CD4-positive, alpha-beta T cell treated with Interleukin-15 for 4 hours (primary cell): ENCODE data around the gene VNN1.
"Not testable (repeated sequence)": the region's sequence is repeated elsewhere in the genome, so short reads cannot be mapped to it uniquely, and the experiment has no call there.

Experiments
- DNase-seq: peaks from one replicate; pipeline ENCODE4 v3.0.0-alpha.2; 2020; ENCODE audit warnings: low spot score

The VNN1 gene

GRCh38 chr6:132719736-132720448 lies 6.0 kb upstream of the VNN1 start:
- DNase-seq = no peak

DNA sequence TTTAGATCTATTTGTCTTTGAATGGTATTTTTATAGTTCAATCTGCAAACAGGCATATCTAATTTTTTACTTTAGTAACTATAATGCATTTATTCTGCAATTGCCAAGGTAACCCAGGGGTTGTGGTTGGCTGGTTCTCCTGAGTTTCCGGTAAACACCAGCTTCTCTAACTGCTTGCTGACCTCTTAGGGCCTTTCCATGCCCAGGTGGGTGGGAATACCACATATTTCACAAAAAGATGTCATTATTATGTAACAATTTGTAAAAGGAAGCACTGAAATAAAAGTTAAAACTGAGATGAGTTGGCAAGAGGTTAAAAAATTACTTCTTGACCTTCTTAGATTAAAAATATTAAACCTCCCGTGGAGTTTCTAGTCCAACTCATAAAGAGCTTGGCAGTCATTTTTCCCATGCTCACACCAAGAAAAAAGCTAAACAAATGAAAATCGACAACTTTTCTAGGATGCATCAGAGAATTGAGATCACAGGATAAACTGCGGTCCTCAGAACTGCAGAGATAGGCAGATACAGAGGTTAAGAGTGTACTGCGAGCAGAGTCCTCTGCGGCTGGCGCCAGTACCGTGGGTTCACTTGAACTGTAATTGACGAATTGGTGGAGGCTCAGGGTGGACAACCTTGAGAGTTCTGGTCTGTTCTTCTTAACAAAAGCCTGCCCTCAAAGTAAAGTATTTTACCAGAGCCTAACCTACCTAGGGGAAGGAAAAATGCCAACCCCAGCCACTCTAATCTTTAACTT lies 2.2 kb upstream of the VNN1 start:
- no peak for DNase-seq

DNA sequence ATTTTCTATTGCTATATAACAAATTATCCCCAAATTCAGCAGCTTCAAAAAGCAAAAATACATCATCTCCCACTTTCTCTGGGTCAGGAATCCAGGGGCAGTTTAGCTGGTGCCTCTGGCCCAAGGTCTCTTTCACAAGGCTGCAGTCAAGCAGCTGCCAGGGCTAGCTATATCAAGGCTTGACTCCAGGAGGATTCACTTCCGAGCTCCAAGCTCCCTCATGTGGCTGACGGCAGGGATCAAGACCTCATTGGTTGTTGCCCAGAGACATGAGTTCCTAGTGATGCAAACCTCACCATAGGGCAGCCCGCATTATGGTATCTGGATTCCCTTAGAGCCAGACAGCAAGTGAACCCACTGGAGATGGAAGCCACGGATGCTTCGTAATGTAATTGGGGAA lies 1.3 kb upstream of the VNN1 start:
- DNase-seq = no peak

- no peak for DNase-seq
Measured at GRCh38 chr6:132714160-132714559, 305 bp upstream of the VNN1 start.

- DNase-seq = no peak
Measured at GRCh38 chr6:132712366-132712765, 1.5 kb downstream of the VNN1 start.

GRCh38 chr6:132708771-132709170 lies 5.1 kb downstream of the VNN1 start:
- DNase-seq = no peak

GRCh38 chr6:132708002-132708401 lies 5.9 kb downstream of the VNN1 start:
- DNase-seq = no peak

- not testable (repeated sequence) for DNase-seq
Measured at GRCh38 chr6:132706756-132707155, 7.1 kb downstream of the VNN1 start.

DNA sequence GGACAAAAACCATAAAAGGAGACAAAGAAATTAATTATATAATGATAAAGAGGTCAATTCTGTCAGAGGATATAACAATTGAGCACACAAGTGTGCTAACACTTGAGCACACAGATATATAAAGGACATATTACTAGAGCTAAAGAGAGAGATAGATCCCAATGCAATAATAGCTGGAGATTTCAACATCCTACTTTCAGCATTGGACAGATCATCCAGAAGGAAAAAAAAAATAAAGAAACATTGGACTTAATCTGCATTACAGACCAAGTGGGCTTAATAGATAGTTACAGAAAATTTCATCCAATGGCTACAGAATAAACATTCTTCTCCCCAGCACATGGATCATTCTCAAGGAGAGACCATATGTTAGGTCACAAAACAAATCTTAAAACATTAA lies 9.9 kb downstream of the VNN1 start:
- DNase-seq = no peak

DNA sequence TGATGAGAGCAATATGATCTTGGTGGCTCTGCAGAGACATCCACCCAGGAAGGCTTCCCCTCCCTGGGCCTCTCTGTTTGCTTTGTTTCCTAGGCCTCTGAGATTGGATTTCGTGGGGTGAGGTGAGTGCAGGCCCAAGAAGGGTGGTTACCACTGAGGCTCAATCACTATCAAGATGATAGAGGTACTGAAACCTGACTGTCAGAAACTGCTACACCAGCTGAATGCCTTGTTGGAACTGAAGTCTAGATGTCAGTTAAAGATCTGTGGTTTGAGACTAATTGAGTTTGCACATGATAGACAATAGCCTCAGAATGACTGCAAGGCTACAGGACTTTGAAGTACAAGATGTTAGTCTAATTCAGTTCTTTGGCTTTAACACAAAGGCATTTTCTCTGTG lies 15.2 kb downstream of the VNN1 start:
- no peak for DNase-seq

DNA sequence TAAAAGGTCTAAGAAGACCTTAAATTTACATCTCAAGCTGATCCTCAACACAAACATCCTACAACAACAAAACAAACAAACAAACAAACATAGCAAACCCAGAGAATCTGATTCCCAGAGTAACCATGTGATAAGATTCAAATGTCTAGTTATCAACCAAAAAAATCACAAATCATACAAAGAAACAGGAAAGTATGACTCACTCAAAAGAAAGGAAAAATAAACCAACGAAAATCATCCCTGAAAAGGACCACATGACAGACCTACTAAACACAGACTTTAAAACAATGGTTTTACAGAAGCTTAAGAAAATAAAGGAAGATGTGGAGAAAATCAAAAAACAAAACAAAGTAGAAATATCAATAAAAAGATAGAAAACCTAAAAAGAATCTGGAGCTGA lies 18.1 kb downstream of the VNN1 start:
- DNase-seq = no peak

GRCh38 chr6:132693478-132693877 lies 20.4 kb downstream of the VNN1 start:
- no peak for DNase-seq

GRCh38 chr6:132690678-132691077 lies 23.2 kb downstream of the VNN1 start:
- DNase-seq = no peak

GRCh38 chr6:132687306-132687705 lies 26.5 kb downstream of the VNN1 start:
- no peak for DNase-seq

- DNase-seq = no peak
Measured at GRCh38 chr6:132686531-132686930, 27.3 kb downstream of the VNN1 start.

DNA sequence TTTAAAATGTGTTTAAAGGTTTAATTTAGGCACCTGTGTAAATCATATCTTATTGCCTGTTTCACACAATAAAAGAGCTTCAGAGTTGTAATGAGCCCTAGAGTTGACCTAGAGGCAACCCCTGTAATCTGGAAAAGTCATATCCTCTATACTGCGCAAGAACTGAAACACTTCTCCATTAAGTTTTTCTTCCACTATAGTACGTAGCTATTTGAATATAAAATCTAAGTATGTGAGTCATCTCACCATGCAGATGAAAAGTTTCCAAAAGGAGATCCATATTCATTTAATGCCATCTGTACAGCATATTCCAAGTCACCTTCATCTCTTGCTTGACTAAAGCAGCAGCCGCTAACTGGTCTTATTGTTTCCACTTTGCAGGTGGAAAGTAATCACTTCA lies 28.8 kb downstream of the VNN1 start:
- no peak for DNase-seq

GRCh38 chr6:132684272-132684671 lies 29.6 kb downstream of the VNN1 start:
- no peak for DNase-seq

DNA sequence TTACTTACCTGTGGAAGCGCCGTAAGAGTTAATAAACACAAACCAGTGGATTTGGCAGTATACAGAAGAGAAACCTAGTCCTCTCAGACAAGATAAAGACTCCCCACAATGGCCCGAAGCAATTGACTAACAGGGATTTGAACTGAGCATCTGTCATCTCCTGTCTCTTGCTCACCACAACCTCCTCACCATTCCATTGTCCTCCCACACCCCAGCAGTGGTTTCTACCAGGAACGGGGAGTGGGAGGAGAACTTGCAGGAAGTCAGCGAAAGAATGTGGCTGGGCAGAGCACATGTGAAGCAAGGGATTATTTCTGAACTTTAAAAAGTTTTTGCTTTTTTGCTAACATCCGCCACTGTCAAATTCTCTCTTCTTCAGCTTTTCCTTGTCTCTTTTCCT lies 30.3 kb downstream of the VNN1 start:
- DNase-seq = no peak

DNA sequence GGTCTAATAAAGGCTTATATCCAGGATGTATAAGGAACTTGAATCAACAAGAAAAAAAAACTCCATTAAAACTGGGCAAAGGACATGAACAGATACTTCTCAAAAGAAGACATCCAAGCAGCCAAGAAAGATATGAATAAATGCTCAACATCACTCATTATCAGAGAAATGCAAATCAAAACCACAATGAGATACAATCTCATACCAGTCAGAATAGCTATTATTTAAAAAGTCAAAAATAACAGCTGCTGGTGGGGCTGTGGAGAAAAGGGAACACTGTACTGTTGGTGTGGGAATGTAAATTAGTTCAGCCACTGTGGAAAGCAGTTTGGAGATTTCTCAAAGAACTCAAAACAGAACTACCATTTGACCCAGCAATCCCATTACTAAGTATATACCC lies 34.8 kb downstream of the VNN1 start:
- not testable (repeated sequence) for DNase-seq

DNA sequence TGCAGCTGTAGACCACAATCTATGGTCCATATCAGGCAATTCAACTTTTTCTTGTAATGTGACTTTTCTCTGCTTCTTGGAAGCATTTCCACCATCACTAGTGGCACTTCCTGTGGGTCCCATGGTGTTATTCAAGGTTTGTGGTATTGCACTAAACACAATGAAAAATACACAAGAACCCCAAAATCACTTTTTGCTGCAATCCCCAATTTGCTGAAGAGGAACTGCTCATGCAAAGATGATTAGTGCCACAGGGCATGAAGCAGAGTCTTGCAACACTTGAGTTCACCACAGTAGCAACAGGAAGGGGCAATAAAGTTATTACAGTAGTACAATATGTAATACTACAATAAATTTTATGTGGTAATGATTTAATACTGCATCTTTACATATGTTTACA lies 38.1 kb downstream of the VNN1 start:
- DNase-seq = peak; percentile 6

GRCh38 chr6:132675002-132675401 lies 38.9 kb downstream of the VNN1 start:
- no peak for DNase-seq

GRCh38 chr6:132673376-132674094 lies 40.3 kb downstream of the VNN1 start:
- DNase-seq = no peak

DNA sequence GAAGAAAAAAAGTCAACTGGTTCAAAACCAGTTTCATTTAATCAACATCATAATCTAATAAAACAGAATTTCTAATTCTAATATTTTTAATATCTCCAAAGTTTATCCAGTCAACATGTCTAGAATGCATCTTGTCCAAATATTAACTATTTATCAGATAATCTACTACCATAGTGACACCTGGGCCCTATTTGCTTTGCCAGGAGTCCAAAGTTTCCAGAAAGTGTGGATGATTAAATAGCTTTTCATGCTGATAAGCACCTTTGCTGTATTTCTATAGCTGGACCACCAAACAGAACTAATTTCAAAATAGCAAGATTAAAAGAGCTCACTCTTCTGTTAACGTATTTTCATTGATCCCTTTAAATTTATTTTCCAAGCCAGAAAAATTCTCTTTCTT lies 42.6 kb downstream of the VNN1 start:
- no peak for DNase-seq
